Caki2 (cell line): ENCODE data around the gene NRG3. TPM values are rescaled to one million over a fixed set of nuclear protein-coding genes. Genes with fewer than 3 reads are reported as not detected.
"Not testable (repeated sequence)": the region's sequence is repeated elsewhere in the genome, so short reads cannot be mapped to it uniquely, and the experiment has no call there.

Experiments used
- DNase-seq: peaks from one replicate; pipeline ENCODE4 v3.0.0-alpha.2; 2015; ENCODE audit warnings: low read depth
- in situ Hi-C: cut with HindIII; loops from 2 replicates; pipeline ENCODE4 v1.10.0; 2016; ENCODE audit warnings: low sequenced_read_pairs, low pct_unique_long_range_greater_than_20kb, mixed read lengths
- total RNA-seq: library from RNA; depleted of rRNA; stranded (reverse); fragments of >200 nt; shearing (Covaris generic); gene quantifications from 2 replicates; pipeline ENCODE4 v1.2.3, GENCODE V29; 2014; ENCODE audit warnings: low replicate concordance

NRG3 gene
- total RNA-seq, 1 experiment from 2014 or later = 0.95 TPM

DNA sequence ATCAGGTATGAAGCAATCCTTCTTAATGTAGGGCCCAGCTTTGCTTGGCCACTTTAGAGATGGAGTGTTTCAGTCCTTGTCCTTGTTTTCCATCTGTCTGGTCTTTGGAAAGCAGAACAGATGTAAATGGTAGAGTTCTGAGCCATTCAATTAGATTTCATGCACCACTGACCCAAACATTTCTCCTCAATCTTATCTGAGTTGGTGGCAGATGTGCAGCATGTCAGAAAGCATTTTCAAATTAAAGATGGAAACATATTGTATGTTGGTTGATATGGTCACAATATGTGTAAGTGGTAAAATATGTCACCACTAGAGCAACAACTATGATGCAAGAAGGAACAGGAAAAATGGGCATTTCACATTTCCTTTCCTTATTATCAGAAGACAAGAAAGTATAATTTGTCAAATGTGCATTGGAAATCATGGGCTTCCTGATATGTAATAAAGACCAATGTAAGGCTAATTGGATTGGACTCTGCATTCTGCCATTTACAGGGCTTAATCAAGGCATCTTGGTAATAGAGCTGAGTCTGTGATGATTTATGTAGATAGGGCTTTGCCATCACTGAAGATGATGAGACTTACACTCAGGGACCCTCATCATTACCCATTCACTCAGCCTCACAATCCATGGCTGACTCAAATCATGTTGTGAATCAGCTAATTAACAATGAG lies 750.7 kb downstream of the NRG3 start:
- in situ Hi-C loops = no loop called here
- DNase-seq = no peak

DNA sequence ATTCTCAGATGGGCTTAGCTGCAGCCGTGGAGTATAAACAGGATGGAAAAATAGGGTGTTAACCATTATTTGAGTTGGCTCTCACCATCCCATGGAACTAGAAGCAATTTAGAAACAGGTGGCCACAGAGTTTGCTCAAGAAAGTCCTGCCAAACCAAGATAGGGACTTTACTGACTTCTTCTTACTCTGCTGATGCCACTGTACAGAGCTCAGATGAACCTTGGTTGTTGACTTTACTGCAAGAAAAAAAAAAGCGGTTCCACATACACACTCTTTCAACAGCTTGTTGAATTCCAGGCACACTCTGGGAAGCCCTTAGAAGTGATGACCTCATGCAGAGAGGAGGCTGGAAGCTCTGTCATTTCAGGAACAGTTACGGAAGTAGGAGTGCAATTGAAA lies 753.4 kb downstream of the NRG3 start:
- no peak for DNase-seq
- in situ Hi-C loops = no loop called here

DNA sequence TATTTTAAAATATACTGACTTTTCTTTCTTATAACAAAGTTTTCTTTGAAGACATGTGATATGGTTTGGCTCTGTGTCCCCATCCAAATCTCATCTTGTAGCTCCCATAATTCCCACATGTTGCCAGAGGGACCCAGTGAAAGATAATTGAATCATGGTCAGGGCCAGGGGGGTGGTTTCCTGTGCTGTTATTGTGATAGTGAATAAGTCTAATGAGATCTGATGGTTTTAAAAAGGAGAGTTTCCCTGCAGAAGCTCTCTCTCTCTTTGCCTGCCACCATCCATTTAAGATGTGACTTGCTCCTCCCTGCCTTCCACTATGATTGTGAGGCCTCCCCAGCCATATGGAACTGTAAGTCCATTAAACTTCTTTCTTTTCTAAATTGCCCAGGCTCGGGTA lies 768.1 kb downstream of the NRG3 start:
- in situ Hi-C loops = no loop called here

DNA sequence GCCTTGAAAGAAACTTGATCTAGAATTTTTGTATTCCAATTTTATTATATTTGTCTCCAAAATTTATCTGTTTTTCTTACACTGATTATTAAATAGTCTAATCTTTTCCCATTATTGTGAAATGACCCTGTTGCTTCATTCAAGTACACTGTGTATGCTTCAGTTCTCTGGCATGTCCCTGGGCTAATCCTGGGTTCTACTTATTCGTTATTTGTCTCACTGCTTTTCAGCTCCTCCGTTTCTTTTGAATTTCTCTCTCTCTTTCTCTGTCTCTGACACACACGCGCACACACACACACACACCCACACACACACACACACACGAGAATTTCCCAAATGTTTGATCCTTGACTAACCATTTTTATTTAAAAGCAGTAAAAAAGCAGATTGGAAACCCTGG lies 768.6 kb downstream of the NRG3 start:
- in situ Hi-C loops = no loop called here

More for the DNA sequence above, 768.1 kb downstream of the NRG3 start:
- DNase-seq = no peak

DNA sequence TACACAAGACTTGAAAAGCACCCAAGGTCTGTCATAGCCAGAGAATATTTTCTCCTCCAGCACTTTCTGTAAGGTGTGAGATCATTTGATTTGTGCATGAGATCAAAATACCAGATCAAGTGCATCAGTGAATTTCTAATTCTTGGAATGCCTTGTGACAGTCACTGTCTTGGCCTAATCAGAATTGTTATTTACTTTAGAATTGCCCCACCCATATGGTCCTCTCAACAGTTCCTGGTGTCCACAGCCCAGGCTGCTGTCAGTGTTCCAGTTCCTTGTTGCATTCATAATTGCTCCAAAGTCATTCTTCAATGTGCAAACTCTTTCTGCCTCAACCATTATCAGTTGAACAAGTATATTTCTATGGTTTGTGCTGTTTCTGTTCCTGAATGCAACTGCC lies 770.2 kb downstream of the NRG3 start:
- DNase-seq = no peak
- in situ Hi-C loops = no loop called here

More for the DNA sequence above, 768.6 kb downstream of the NRG3 start:
- no peak for DNase-seq

DNA sequence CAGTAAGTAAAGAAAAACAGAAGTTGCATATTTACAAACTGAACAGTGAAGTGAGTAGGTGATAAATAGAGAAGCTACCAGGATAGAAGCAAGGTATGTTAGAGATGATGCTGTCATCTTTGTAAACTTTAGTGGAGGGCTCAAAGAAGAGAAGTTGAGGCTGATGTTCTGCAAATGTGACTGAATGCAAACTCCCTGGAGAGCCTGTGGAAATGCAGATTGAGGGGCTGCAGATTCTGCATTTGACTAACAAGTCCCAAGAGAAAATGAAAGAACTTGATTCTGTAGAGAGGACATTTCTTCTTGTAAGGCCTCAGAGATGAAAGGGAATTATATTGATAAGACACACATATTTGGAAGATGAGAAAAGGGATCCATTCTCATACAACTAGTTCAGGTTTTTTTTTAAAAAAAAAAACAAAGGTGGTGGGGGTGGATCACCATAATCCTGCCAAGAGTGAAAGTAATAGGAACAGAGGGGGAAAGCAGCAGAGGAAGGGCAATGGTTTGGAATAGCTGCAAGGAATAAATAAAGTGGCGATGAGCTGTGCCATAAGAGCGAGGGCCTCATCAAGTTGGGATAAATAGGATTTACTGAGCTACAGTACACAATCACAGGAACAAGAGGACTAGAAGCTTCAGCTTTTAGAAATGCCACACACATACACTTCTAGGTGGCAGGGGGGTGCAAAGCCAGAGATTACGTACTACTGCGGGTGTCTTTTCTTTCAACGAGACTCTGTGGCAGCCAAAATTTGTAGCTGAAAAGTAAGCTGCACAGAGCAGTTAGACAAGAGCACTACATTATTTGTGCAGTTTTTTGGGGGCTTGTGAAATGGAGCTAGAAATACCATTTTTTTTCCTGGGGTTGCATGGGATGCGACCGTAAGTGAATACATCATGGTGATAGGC lies 778.5 kb downstream of the NRG3 start:
- in situ Hi-C loops = no loop called here
- DNase-seq = no peak

DNA sequence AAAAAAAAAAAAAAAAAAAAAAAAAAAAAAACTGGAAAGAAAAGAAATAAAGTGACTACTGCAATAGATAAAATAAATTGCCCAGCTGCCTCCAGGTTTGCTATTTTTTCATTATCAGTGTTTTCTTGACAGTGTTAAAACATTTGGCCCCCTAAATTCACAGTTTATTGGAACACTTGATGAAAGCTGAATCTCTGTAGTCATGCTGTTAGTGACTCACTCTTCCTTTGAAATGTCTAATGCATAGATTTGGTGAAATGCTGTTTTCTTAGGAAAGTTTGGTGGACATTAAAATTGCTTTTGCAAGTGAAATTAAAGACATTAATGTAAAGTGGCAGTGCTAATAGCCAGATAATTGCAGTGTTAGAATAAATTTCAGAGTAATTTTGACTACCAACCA lies 785.2 kb downstream of the NRG3 start:
- peak; percentile 3 for DNase-seq
- in situ Hi-C loops = no loop called here

DNA sequence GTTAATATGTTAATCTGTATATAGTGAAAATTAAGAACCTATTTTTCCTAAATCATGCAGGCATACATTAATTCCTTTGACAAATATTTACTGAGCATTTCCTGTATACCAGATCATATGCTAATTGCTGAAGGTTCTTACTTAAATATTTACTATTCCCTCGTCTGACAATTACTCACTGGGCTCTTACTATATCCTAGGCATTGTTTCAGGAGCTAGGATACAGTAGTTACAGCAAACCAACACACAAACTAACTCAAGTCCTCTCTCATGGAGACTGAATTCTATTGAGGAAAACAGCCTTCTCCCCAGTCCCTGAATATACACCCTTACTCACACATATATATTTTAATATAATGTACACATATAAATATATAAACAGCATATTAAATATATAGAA lies 786.0 kb downstream of the NRG3 start:
- in situ Hi-C loops = no loop called here
- no peak for DNase-seq

DNA sequence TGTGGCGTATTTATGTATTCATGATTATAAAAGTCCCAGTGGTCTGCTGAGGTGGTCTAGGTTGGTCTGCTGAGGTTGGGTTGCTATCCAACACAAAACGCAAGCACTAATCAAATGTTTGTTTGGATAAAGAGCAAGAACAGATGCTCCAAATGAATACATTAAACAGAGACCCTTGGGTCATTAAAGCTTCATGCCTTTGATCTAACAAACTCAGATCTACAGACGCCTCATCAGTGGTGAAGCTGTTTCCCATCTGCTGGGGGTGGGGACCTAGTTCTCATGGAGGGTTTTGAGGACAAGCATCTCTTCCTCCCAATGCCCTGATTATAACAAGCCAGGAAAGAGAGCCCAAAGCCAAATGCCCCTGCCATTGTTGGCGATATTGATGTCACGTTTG lies 786.7 kb downstream of the NRG3 start:
- in situ Hi-C loops = no loop called here
- no peak for DNase-seq

DNA sequence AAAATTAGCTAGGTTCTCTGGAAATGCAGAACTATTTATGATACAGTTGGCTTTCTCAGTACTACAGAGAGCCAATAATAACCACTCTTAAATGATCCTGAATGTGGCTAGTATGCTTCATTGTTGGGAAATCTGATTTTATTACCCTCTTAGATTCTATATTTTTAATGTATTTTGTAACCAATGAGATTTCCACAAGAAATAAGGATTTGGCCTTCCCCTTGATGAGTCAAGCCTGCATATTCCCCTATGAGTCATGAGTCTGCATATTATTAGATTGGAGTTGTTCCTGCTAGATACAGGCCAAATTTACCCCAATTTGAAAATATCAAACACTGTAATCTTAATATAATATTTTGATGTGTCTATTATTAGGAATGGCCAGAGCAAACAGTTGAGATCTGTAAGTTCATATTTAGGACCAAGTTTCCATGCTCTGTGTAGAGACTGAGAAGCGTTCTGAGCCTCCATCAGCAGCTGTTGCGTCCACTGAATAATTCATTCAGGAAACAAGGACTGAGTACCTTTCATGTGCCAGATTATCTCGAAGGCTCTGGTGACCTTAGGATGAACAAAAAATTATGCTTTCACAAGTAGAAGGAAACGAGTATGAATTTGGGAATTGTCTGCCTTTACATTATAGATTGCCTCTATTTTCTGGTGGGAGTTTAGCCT lies 793.4 kb downstream of the NRG3 start:
- DNase-seq = no peak
- in situ Hi-C loops = no loop called here

DNA sequence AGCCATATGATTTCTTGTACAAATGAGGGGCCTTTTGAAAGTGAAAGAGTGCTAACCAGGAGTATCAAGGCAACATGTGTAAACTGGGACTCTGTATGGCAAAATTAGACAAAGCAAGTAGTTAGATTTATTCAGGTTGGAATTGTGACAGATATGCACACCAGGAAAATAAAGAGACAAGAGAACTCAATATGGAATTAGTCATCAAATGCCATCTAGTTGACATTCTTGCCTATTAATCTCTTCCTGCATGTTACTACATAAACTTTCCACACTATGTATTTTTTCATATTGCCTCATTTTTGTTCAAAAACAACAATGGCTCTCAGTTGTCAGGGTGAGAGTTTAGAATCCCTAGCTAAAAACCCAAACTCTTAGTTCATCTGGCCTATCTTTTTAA lies 799.0 kb downstream of the NRG3 start:
- no peak for DNase-seq

DNA sequence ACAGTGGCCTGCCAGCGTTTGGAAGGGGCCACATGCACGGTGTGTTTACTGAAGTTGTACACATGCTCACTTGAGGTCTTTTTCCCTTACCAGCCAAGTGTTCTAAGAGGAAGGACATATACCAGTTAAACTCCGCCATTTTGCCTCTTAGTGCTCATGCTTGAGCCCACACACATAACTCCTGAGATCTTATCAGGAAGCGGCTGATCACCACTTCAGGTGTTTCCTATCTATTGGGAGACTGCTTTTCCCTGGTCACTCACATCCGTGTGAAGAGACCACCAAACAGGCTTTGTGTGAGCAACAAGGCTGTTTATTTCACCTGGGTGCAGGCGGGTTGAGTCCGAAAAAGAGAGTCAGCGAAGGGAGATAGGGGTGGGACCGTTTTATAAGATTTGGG lies 802.9 kb downstream of the NRG3 start:
- DNase-seq, in situ Hi-C loops: not testable (repeated sequence)

More for the DNA sequence above, 799.0 kb downstream of the NRG3 start:
- in situ Hi-C loops = no loop called here

DNA sequence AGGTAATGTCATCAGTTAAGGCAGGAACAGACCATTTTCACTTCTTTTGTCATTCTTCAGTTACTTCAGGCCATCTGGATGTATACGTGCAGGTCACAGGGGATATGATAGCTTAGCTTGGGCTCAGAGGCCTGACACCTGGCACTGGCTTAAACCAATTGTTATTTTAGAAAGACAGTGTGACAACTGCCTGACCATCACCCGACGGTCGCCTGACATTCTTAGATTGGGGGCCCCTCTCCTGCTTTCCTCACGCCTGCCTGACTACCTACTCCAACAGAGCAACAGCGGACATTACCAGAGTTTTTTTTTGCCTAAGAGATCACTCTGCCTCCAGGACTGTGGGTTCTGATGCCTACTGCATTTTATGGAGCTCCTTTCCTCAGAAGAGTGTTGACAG lies 803.5 kb downstream of the NRG3 start:
- DNase-seq, in situ Hi-C loops: not testable (repeated sequence)

DNA sequence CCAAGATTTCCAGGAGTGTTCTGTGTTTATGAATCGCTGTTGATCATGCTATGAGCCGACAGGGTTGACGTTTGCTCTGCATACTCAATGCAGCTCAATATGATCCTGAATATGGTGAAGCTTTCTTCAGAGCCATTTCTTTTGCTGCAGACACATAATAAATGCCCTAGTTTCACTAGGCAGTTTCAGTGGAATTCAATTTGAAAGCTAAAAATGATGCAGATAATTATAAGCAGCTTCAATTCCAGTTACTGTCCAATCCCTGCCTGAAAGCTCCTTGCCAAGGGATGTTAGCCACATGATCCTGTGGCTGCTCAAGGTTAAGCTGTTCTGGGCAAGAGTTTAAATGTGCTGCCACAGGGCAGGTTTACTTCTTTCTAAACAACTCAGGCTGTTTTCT lies 805.6 kb downstream of the NRG3 start:
- in situ Hi-C loops = no loop called here

DNA sequence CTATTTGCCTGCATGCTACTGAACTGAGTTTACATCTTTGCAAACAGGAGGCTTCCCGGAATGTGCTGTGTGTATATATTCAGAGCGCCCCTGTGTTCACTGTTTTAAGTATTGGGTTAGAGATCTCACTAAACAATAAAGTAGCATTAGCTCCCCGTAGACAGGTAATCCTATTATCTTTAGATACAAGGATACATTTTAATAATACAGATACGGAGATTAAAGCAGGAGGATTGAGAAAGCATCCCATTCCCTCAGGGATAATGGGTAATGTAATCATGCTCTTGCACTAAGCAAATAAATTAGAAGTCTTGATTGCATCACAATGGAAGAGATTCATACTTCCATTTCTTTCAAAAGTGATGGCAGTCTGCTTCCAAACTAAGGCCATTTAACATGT lies 809.0 kb downstream of the NRG3 start:
- DNase-seq = no peak
- in situ Hi-C loops = no loop called here

More for the DNA sequence above, 805.6 kb downstream of the NRG3 start:
- no peak for DNase-seq

DNA sequence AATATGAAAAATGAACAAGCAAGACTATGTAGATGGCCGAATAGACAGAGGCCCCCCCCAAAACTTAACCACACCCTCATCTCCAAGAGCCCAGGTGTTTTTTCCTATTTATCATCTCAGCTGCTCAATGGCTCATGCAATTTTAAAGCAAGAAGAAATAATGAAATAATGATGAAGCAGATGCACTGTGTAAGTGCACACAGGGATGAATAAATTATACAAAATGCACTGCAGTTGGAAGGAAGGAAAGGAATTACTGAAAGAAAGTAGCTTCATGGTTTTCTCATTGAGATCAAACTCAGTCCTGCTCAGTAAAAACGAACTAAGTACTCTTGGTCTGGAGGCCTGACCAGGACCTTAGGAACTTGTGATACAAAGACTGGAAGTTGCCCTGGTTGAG lies 810.1 kb downstream of the NRG3 start:
- no peak for DNase-seq
- in situ Hi-C loops = no loop called here

DNA sequence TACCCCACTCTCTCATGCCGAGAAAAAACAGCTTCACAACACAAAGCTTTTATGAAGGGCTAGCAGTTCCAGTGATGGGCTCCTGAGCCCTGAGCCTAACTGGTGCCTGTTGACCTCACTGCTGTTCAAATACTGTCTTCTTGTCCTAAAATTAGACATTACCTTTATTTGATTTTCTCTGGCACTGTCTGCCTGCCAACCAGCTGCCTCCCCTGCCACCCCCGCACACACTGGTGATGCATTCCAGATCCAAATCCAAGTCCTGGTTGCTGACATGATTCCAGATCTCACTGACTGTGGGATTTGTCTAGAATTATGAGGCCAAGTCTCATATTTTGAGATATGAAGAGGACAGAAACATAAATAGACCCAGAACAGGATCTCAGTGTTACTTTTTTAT lies 816.2 kb downstream of the NRG3 start:
- no peak for DNase-seq
- in situ Hi-C loops = no loop called here

DNA sequence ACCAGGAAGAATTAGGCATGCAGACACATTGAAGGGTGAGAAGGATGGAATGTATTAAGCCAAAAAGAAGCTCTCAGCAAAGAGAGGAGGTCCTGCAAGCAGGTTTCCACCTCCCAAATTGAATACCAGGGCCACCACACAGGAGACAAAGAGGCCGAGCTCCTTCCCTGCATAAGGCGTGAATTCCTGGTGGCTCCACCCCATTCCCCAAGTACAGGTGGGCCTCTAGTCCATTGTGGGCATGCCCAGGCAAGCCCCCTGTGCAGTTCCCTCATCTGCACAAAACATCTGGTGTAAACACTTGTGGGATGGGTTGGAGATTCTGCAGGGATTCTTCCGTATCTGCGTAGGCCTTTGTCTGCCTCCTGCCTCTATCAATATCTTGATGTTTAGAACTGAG lies 817.5 kb downstream of the NRG3 start:
- no peak for DNase-seq
- in situ Hi-C loops = no loop called here

DNA sequence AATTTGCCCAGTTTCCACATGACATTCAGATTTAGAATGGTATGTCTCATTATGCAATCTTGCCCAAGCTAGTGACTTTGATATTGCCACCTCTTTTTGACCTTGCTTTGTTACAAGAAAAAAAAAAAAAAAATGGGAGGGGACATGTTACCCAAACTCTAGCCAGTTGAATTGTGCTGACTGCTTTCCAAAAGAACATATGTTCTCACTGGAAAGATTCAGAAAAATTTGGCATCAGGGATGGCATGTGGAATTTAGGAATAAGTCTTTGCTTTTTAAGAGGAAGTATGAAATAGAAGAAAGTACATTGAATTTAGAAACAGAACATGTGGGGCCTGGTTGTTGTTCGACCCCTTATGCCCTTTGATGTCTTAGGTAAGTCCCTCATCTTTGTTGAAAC lies 846.8 kb downstream of the NRG3 start:
- no peak for DNase-seq

More for the DNA sequence above, 846.8 kb downstream of the NRG3 start:
- in situ Hi-C loops = no loop called here
